Endothelial cell (in vitro differentiated cells): ENCODE results near the gene TLNRD1. TPM values are rescaled to one million over a fixed set of nuclear protein-coding genes. Genes with fewer than 3 reads are reported as not detected.
A peak's percentile ranks its signal among the peaks of the same experiment; 100 is the strongest.
"Not testable (repeated sequence)": the region's sequence is repeated elsewhere in the genome, so short reads cannot be mapped to it uniquely, and the experiment has no call there.

ENCODE experiments used
- DNase-seq: peaks from one replicate; pipeline ENCODE4 v3.0.0; 2021; ENCODE audit warnings: low spot score
- H3K27ac Mint-ChIP-seq: one replicate; pipeline ENCODE4 v1.8.0; 2021; ENCODE audit warnings: mixed read lengths, inconsistent platforms; ENCODE audit not compliant: unreplicated experiment
- H3K27me3 Mint-ChIP-seq: one replicate; pipeline ENCODE4 v1.8.0; 2021; ENCODE audit warnings: mild to moderate bottlenecking, moderate library complexity, mixed read lengths, inconsistent platforms; ENCODE audit not compliant: unreplicated experiment
- H3K36me3 Mint-ChIP-seq: one replicate; pipeline ENCODE4 v1.8.0; 2021; ENCODE audit warnings: mild to moderate bottlenecking, low read depth, mixed read lengths, inconsistent platforms; ENCODE audit not compliant: unreplicated experiment
- H3K4me1 Mint-ChIP-seq: one replicate; pipeline ENCODE4 v1.8.0; 2021; ENCODE audit warnings: mild to moderate bottlenecking, mixed read lengths, inconsistent platforms; ENCODE audit not compliant: unreplicated experiment
- H3K4me3 Mint-ChIP-seq: one replicate; pipeline ENCODE4 v1.8.0; 2021; ENCODE audit warnings: mild to moderate bottlenecking, mixed read lengths, inconsistent platforms; ENCODE audit not compliant: unreplicated experiment
- H3K9me3 Mint-ChIP-seq: one replicate; pipeline ENCODE4 v1.8.0; 2021; ENCODE audit warnings: mixed read lengths, inconsistent platforms; ENCODE audit not compliant: unreplicated experiment
- CTCF ChIP-seq: fragments of 200-600 bp; sonication (generic); IDR thresholded peaks from one replicate; pipeline ENCODE4 v1.5.0; 2021; ENCODE audit warnings: antibody characterized with exemption; ENCODE audit not compliant: unreplicated experiment
- long read RNA-seq: library from polyadenylated mRNA; unstranded; transcript quantifications from one replicate; pipeline ENCODE4 v2.0.0, GENCODE V29; 2020; ENCODE audit not compliant: unreplicated experiment
- total RNA-seq: library from RNA; stranded (reverse); fragmentation: NEBNext Ultra II Directional; extraction: Animal tissue kit (Norgen Biotek cat#: 25700); gene quantifications from one replicate; pipeline ENCODE4 v1.2.1, GENCODE V29; 2021; ENCODE audit not compliant: unreplicated experiment

The TLNRD1 gene
- 86.0 TPM for total RNA-seq
- long read RNA-seq, full-length matches to known transcripts, result 15 of 15 reads
- long read RNA-seq, partial matches to known transcripts, result 0 of 15 reads
- long read RNA-seq, other reads (novel, unspliced or antisense), result 0 of 15 reads

- no peaks in the 10 kb centered on the region for H3K9me3 Mint-ChIP-seq
- DNase-seq, result peak; percentile 89
- H3K4me3 Mint-ChIP-seq, result peak within 1 kb of the TSS; percentile 96
- peak within 1 kb of the TSS; percentile 98 for H3K27ac Mint-ChIP-seq
- TF ChIP-seq CTCF, result no peak
- peaks cover 35% of the 10 kb centered on the region for H3K4me1 Mint-ChIP-seq
- peaks cover 13% of the 10 kb centered on the region for H3K36me3 Mint-ChIP-seq
- peaks cover 11% of the 10 kb centered on the region for H3K27me3 Mint-ChIP-seq
Measured at GRCh38 chr15:81000624-81001151, at the start of gene TLNRD1. TSS of gene TLNRD1 (plus strand) at chr15:81000923. CDS start at chr15:81002272, 1,349 bp downstream.

GRCh38 chr15:80951941-80952340 lies 48.8 kb upstream of the TLNRD1 start:
- no peak overlapping the region for H3K4me3 Mint-ChIP-seq
- peaks cover 9% of the 10 kb centered on the region for H3K4me1 Mint-ChIP-seq
- H3K27ac Mint-ChIP-seq, result no peak overlapping the region
- no peak for TF ChIP-seq CTCF
- no peak for DNase-seq
- no peaks in the 10 kb centered on the region for H3K9me3 Mint-ChIP-seq
- peaks cover 28% of the 10 kb centered on the region for H3K36me3 Mint-ChIP-seq
- H3K27me3 Mint-ChIP-seq, result peaks cover 2% of the 10 kb centered on the region

GRCh38 chr15:80953001-80953952 lies 47.4 kb upstream of the TLNRD1 start:
- Mint-ChIP-seq H3K9me3 (no peaks in the 10 kb centered on the region), H3K36me3 (peaks cover 24% of the 10 kb centered on the region), H3K4me3 (no peak overlapping the region), H3K4me1 (peaks cover 9% of the 10 kb centered on the region), H3K27ac (no peak overlapping the region), H3K27me3 (peaks cover 2% of the 10 kb centered on the region)
- TF ChIP-seq CTCF, result no peak
- DNase-seq, result no peak

- Mint-ChIP-seq H3K9me3 (no peaks in the 10 kb centered on the region), H3K4me3 (no peak overlapping the region), H3K4me1 (peaks cover 9% of the 10 kb centered on the region), H3K36me3 (peaks cover 26% of the 10 kb centered on the region), H3K27me3 (peaks cover 2% of the 10 kb centered on the region), H3K27ac (no peak overlapping the region)
- no peak for DNase-seq
- TF ChIP-seq CTCF, result no peak
Measured at GRCh38 chr15:80953953-80954778, 46.6 kb upstream of the TLNRD1 start.

- H3K4me3 Mint-ChIP-seq, H3K9me3 Mint-ChIP-seq, H3K4me1 Mint-ChIP-seq, H3K27me3 Mint-ChIP-seq, DNase-seq: not testable (repeated sequence)
- H3K27ac Mint-ChIP-seq, result peak overlapping the region; percentile 4
- peaks cover 19% of the 10 kb centered on the region for H3K36me3 Mint-ChIP-seq
Measured at GRCh38 chr15:80955571-80956452, 44.9 kb upstream of the TLNRD1 start.
